K562 (cell line): ENCODE measurements around the gene CAMSAP2.

ENCODE experiments used
- KHSRP ChIP-seq: fragments of 450-650 bp; IDR thresholded peaks from 2 replicates; pipeline ENCODE4 v1.6.1; 2017
- NR2C2 ChIP-seq, 2 experiments: fragments of 200-800 bp in 1 of 2; sonication (Bioruptor generic) in 1 of 2; sonication (generic) in 1 of 2; formaldehyde crosslinking in 1 of 2; IDR thresholded peaks; 2 replicates each; pipeline versions ENCODE4 v1.6.1 to v1.8.0; 2016 to 2022; ENCODE audit warnings: mild to moderate bottlenecking in 1 of 2, missing compliant biosample characterization in 1 of 2, missing genetic modification characterization in 1 of 2, missing genetic modification reagents in 1 of 2
- TCF3 ChIP-seq: sonication (generic); formaldehyde crosslinking; IDR thresholded peaks from 2 replicates; pipeline ENCODE4 v1.4.0; 2020; ENCODE audit warnings: mild to moderate bottlenecking, missing genetic modification reagents
- YBX1 ChIP-seq: fragments of 450-650 bp; IDR thresholded peaks from 2 replicates; pipeline ENCODE4 v1.7.1; 2016; ENCODE audit warnings: mild to moderate bottlenecking
- ZNF121 ChIP-seq: sonication (generic); formaldehyde crosslinking; conservative IDR thresholded peaks from 2 replicates; pipeline ENCODE4 v1.8.0; 2022; ENCODE audit warnings: missing genetic modification reagents
- ZNF217 ChIP-seq: sonication (generic); formaldehyde crosslinking; IDR thresholded peaks from 2 replicates; pipeline ENCODE4 v1.8.0; 2022; ENCODE audit warnings: mild to moderate bottlenecking, missing genetic modification reagents
- ZNF274 ChIP-seq: IDR thresholded peaks from 2 replicates; pipeline ENCODE4 v1.6.1; 2011; ENCODE audit warnings: low read depth, mild to moderate bottlenecking, low read length, moderate library complexity, borderline replicate concordance
- TF ChIP-seq, protein P1 (sequence below): sonication (generic); formaldehyde crosslinking; IDR thresholded peaks from 2 replicates; pipeline ENCODE4 v1.8.1; 2023; ENCODE audit warnings: mild to moderate bottlenecking, missing genetic modification reagents
- TF ChIP-seq, protein P2 (sequence below): conservative IDR thresholded peaks from 2 replicates; pipeline ENCODE4 v1.6.1; 2011; ENCODE audit warnings: low read depth, mild to moderate bottlenecking, low read length; ENCODE audit not compliant: control insufficient read depth
- TF ChIP-seq, protein P3 (sequence below): sonication (generic); formaldehyde crosslinking; IDR thresholded peaks from 2 replicates; pipeline ENCODE4 v1.9.0; 2022; ENCODE audit warnings: mild to moderate bottlenecking, missing genetic modification reagents
- TF ChIP-seq, protein P4 (sequence below): fragments of 250-450 bp; sonication (Bioruptor Pico); IDR thresholded peaks from 2 replicates; pipeline ENCODE4 v1.4.0; 2020; ENCODE audit warnings: mild to moderate bottlenecking, moderate library complexity

DNA sequence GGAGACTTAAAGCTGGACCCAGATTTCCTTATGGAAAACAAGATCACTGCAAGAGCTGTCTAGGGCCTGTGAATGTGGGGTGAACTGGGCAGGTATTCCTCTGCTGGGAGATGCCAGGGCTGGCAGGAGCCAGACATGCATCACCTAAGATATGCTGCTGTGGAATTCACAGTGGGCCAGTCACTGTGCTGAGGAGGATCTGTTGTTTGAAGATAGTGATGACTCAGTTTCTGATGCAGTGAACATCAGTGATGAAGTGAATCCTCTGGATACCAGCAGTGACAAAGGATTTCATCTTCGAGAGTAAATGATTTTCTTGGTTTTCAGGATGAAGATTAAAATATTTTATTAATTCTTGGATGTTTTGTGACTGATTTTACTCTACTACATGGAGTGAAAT, 29.9 kb upstream of the CAMSAP2 start:
- TF ChIP-seq KHSRP (no peak), NR2C2 (CRISPR knock-in tag; IDR thresholded peaks at IDR 0.05) (no peak), NR2C2 (tag; IDR thresholded peaks at IDR 0.05) (no peak), ZNF274 (no peak), TCF3 (CRISPR knock-in tag) (peak; percentile 90), YBX1 (no peak), ZNF217 (CRISPR knock-in tag) (no peak), ZNF121 (CRISPR knock-in tag) (no peak)
- TF ChIP-seq, protein P1, sequence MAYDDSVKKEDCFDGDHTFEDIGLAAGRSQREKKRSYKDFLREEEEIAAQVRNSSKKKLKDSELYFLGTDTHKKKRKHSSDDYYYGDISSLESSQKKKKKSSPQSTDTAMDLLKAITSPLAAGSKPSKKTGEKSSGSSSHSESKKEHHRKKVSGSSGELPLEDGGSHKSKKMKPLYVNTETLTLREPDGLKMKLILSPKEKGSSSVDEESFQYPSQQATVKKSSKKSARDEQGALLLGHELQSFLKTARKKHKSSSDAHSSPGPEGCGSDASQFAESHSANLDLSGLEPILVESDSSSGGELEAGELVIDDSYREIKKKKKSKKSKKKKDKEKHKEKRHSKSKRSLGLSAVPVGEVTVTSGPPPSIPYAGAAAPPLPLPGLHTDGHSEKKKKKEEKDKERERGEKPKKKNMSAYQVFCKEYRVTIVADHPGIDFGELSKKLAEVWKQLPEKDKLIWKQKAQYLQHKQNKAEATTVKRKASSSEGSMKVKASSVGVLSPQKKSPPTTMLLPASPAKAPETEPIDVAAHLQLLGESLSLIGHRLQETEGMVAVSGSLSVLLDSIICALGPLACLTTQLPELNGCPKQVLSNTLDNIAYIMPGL (CRISPR knock-in tag): no peak
- TF ChIP-seq, protein P2, sequence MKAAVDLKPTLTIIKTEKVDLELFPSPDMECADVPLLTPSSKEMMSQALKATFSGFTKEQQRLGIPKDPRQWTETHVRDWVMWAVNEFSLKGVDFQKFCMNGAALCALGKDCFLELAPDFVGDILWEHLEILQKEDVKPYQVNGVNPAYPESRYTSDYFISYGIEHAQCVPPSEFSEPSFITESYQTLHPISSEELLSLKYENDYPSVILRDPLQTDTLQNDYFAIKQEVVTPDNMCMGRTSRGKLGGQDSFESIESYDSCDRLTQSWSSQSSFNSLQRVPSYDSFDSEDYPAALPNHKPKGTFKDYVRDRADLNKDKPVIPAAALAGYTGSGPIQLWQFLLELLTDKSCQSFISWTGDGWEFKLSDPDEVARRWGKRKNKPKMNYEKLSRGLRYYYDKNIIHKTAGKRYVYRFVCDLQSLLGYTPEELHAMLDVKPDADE: no peak
- TF ChIP-seq, protein P3, sequence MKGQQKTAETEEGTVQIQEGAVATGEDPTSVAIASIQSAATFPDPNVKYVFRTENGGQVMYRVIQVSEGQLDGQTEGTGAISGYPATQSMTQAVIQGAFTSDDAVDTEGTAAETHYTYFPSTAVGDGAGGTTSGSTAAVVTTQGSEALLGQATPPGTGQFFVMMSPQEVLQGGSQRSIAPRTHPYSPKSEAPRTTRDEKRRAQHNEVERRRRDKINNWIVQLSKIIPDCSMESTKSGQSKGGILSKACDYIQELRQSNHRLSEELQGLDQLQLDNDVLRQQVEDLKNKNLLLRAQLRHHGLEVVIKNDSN (CRISPR knock-in tag): no peak
- TF ChIP-seq, protein P4, sequence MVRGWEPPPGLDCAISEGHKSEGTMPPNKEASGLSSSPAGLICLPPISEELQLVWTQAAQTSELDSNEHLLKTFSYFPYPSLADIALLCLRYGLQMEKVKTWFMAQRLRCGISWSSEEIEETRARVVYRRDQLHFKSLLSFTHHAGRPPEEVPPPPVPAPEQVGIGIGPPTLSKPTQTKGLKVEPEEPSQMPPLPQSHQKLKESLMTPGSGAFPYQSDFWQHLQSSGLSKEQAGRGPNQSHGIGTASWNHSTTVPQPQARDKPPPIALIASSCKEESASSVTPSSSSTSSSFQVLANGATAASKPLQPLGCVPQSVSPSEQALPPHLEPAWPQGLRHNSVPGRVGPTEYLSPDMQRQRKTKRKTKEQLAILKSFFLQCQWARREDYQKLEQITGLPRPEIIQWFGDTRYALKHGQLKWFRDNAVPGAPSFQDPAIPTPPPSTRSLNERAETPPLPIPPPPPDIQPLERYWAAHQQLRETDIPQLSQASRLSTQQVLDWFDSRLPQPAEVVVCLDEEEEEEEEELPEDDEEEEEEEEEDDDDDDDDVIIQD (CRISPR knock-in tag): no peak
